RWPE1 (cell line): ENCODE data around the gene WWOX.

Source experiments
- CTCF ChIA-PET: fragments of 350-600 bp; sonication (Branson Sonifier 250); formaldehyde crosslinking; extraction: SDS; loops from one replicate; lab custom pipeline; 2021; lab: Yijun Ruan, JAX
- POLR2A ChIA-PET: fragments of 400-600 bp; formaldehyde crosslinking; extraction: SDS; loops from one replicate; lab custom pipeline; 2020; ENCODE audit warnings: antibody characterized with exemption; ENCODE audit not compliant: low non-redundant PET; lab: Yijun Ruan, JAX
- DNase-seq: peaks from one replicate; pipeline ENCODE4 v3.0.0; 2012; ENCODE audit warnings: low spot score
- H3K27ac ChIP-seq: fragments of 450-650 bp; 2 replicates; pipeline ENCODE4 v1.5.1; 2017
- TF ChIP-seq, protein P1 (sequence below): fragments of 450-650 bp; conservative IDR thresholded peaks from 2 replicates; pipeline ENCODE4 v1.5.1; 2017; ENCODE audit warnings: low read depth, mild to moderate bottlenecking

Gene WWOX

GRCh38 chr16:78829280-78829679 is 729.8 kb downstream of the WWOX start:
- DNase-seq = no peak
- H3K27ac ChIP-seq = no peak overlapping the region
- TF ChIP-seq, protein P1, sequence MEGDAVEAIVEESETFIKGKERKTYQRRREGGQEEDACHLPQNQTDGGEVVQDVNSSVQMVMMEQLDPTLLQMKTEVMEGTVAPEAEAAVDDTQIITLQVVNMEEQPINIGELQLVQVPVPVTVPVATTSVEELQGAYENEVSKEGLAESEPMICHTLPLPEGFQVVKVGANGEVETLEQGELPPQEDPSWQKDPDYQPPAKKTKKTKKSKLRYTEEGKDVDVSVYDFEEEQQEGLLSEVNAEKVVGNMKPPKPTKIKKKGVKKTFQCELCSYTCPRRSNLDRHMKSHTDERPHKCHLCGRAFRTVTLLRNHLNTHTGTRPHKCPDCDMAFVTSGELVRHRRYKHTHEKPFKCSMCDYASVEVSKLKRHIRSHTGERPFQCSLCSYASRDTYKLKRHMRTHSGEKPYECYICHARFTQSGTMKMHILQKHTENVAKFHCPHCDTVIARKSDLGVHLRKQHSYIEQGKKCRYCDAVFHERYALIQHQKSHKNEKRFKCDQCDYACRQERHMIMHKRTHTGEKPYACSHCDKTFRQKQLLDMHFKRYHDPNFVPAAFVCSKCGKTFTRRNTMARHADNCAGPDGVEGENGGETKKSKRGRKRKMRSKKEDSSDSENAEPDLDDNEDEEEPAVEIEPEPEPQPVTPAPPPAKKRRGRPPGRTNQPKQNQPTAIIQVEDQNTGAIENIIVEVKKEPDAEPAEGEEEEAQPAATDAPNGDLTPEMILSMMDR = no peak
- ChIA-PET CTCF (no interaction called here), POLR2A (no interaction called here)

GRCh38 chr16:78830599-78830998 is 731.1 kb downstream of the WWOX start:
- TF ChIP-seq, protein P1 = no peak
- DNase-seq = no peak
- H3K27ac ChIP-seq = no peak overlapping the region
- POLR2A ChIA-PET = no interaction called here
- CTCF ChIA-PET = no interaction called here

GRCh38 chr16:78832100-78832499 is 732.6 kb downstream of the WWOX start:
- CTCF ChIA-PET = interaction anchor here (0.6 kb wide), 1 partner anchor 11 kb away, joined by 5 read pairs; no protein-coding TSS in a partner anchor
- no peak for DNase-seq
- POLR2A ChIA-PET = no interaction called here
- TF ChIP-seq, protein P1 = no peak
- H3K27ac ChIP-seq = no peak overlapping the region

- no peak overlapping the region for H3K27ac ChIP-seq
- CTCF ChIA-PET = no interaction called here
- POLR2A ChIA-PET = no interaction called here
- DNase-seq = no peak
- TF ChIP-seq, protein P1 = no peak
Observed at GRCh38 chr16:78836802-78837491, 737.5 kb downstream of the WWOX start.

DNA sequence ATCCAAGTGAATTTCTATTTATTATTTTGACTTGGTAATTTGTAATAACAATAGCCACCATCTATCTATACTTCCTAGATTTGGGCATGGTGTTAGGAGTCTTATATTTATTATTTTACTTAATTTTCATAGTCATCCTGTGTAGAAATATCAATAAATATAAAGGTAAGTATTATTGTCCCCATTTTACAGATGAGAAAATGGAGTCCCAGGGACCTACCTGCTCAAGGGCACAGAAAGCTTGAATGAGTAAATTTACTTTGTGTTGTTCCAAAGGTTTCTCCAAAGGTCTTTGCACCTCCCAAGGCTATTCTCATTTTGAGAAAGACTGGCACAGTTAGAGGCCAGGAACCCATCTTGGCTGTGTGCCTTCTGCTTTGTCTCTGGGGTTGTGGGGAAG is 738.3 kb downstream of the WWOX start:
- CTCF ChIA-PET = interaction anchor here (0.6 kb wide), 1 partner anchor 73 kb away, joined by 3 read pairs; no protein-coding TSS in a partner anchor
- POLR2A ChIA-PET = no interaction called here
- TF ChIP-seq, protein P1 = no peak
- DNase-seq = no peak
- no peak overlapping the region for H3K27ac ChIP-seq

GRCh38 chr16:78838276-78838675 is 738.8 kb downstream of the WWOX start:
- CTCF ChIA-PET = interaction anchor here (0.6 kb wide), 1 partner anchor 72 kb away, joined by 3 read pairs; no protein-coding TSS in a partner anchor
- no peak for DNase-seq
- H3K27ac ChIP-seq = no peak overlapping the region
- POLR2A ChIA-PET = no interaction called here
- TF ChIP-seq, protein P1 = no peak
